Hypothalamus (tissue), 51 donors: ENCODE measurements around the gene SLC16A10.
"Not testable (repeated sequence)": the region's sequence is repeated elsewhere in the genome, so short reads cannot be mapped to it uniquely, and the experiment has no call there.

Experiments
- DNase-seq, 51 donors: peaks; one replicate each; lab custom pipeline; 2025; lab: John Stamatoyannopoulos, UW

SLC16A10 gene, protein sequence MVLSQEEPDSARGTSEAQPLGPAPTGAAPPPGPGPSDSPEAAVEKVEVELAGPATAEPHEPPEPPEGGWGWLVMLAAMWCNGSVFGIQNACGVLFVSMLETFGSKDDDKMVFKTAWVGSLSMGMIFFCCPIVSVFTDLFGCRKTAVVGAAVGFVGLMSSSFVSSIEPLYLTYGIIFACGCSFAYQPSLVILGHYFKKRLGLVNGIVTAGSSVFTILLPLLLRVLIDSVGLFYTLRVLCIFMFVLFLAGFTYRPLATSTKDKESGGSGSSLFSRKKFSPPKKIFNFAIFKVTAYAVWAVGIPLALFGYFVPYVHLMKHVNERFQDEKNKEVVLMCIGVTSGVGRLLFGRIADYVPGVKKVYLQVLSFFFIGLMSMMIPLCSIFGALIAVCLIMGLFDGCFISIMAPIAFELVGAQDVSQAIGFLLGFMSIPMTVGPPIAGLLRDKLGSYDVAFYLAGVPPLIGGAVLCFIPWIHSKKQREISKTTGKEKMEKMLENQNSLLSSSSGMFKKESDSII

DNA sequence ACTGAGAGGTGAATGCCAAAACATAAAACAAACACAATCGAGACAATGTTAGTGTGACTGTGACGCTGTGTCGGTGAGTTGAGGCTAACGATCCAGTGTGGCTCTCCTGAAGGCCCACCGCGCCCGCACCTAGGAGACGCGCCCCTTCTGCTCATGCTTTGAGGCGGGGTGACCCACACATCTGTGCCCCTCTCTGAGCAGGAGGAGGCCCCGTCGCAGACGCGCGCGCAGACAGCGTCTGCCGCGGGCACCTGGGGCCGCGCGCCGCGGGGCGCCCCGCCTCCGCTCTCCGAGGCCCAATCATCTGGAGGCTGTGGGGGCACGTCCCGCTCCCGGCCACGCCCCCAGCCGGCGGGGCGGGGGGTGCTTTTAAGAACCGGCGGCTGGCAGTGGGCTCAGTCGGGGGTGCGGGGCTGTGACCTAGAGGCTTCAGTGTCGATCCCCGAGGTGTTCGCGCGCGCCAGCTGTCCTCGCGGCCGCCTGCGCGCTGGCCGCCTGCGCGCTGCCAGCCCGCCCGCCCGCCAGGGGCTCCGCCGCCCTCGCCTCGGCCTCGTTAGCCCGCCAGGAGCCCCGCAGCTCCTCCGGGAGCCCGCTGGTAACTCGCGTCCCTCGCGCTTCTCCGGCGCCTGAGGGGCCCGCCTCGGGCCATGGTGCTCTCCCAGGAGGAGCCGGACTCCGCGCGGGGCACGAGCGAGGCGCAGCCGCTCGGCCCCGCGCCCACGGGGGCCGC lies at the start of gene SLC16A10:
TSS of gene SLC16A10 (plus strand) at position 398 of the 730 bp plus-strand sequence. CDS start at position 648, 250 bp downstream.
- peak in 40 of 51 donors; percentile 4 to 69 (median 29) for DNase-seq

- DNase-seq = no peak
Measured at GRCh38 chr6:111038534-111039252, 48.6 kb upstream of the SLC16A10 start.

DNA sequence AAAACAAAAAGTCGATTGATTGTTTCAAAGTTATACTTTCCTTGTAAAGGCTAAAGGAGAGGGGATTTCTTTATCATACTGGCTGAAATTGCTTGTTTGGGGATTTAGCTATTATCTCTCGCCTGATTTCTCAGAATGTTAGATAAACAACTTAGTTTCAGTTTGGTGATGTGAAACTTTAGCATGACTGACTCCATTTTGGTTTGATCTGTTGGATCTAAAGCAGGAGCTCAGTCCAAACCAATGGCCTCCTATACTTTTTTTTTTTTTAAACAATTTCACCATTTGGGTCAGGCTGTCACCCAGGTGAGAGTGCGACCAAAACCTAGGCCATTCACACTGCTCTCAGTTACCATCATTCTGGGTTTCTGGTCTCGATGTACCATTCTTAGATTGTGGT lies 45.4 kb upstream of the SLC16A10 start:
- no peak for DNase-seq

DNA sequence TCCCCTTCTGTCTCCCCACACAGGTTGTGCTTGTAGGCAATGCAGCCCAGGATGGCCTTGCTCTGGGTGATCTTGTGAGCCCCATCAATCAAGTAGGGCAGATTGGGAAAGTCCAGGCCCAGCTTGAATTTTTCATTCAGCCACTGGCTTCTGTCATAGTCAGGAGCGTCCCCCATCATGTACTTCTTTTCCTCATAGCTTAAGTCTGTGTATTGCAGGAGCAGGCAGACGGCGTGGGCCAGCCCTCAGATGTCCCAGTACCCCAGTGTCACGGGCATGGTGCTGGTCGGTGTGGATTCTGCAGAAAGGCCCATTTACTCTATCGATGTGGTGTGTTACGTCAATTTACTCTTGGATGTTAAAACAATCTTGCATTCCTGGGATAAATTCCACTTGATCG lies 40.1 kb upstream of the SLC16A10 start:
- DNase-seq = no peak

DNA sequence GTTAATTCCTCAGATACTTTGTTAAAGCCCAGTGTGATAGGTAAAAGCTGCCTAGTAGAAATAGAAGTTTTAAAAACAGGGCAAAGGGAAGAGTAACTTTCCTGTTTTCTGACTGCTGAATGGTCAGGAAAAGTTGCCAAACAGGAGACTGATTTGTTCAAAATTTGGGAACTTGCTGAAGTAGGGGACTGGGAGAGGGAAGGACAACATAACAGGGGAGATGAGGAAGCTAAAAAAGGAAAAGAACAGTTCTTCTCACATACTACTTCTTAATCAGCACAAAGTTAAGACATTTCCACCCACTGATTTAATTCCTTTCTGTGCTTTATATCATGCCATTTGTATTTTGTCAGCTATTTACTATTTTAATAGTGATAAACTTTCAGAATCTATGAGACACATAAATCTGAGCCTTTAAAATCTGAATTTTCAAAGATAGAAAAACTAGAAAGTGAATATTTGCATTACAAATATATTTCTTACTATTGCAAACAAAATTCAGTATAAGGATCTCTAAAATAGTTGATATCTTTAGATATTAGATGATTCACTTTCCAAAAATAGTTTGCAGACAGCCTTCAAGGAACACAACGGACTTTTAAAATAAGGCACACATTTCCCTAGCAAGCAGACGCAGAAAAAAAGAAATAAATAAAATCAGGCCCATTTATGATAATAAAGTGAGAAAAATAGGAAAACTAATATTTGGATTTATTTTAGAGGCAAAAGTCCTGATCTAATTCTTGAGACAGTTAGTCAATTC lies 36.9 kb upstream of the SLC16A10 start:
- DNase-seq = no peak

GRCh38 chr6:111052171-111052570 lies 35.1 kb upstream of the SLC16A10 start:
- no peak for DNase-seq

GRCh38 chr6:111057074-111057752 lies 30.1 kb upstream of the SLC16A10 start:
- peak in 1 of 51 donors; percentile 37 for DNase-seq

GRCh38 chr6:111061508-111061907 lies 25.8 kb upstream of the SLC16A10 start:
- peak in 1 of 51 donors; percentile 6 for DNase-seq

GRCh38 chr6:111061985-111062384 lies 25.3 kb upstream of the SLC16A10 start:
- DNase-seq = not testable (repeated sequence)

DNA sequence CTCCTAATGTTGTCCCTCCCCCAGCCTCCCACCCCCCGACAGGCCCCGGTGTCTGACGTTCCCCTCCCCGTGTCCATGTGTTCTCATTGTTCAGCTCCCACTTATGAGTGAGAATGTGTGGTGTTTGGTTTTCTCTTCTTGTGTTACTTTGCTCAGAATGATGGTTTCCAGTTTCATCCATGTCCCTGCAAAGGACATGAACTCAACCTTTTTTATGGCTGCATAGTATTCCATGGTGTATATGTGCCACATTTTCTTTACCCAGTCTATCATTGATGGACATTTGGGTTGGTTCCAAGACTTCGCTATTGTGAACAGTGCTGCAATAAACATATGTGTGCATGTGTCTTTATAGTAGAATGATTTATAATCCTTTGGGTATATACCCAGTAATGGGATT lies 24.4 kb upstream of the SLC16A10 start:
- not testable (repeated sequence) for DNase-seq

GRCh38 chr6:111068109-111068865 lies 19.0 kb upstream of the SLC16A10 start:
- peak in 1 of 51 donors; percentile 32 for DNase-seq

DNA sequence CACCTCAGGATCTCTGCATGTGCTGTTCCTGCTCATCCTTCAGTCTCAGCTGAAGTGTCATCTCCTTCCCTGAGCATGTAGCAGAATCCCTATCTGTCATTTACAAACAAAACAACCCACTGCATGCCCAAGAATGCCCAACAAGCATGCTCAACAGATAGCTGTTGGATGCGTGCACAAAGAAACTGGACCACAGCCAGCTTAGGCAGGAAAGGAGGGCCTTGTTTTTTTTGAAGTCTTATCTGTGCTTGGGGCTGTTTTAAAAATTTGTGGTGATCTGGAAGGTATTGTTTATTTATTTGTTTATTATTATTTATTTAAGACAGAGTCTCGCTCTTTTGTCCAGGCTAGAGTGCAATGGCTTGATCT lies 18.5 kb upstream of the SLC16A10 start:
- no peak for DNase-seq

GRCh38 chr6:111069382-111070104 lies 17.8 kb upstream of the SLC16A10 start:
- DNase-seq = no peak

DNA sequence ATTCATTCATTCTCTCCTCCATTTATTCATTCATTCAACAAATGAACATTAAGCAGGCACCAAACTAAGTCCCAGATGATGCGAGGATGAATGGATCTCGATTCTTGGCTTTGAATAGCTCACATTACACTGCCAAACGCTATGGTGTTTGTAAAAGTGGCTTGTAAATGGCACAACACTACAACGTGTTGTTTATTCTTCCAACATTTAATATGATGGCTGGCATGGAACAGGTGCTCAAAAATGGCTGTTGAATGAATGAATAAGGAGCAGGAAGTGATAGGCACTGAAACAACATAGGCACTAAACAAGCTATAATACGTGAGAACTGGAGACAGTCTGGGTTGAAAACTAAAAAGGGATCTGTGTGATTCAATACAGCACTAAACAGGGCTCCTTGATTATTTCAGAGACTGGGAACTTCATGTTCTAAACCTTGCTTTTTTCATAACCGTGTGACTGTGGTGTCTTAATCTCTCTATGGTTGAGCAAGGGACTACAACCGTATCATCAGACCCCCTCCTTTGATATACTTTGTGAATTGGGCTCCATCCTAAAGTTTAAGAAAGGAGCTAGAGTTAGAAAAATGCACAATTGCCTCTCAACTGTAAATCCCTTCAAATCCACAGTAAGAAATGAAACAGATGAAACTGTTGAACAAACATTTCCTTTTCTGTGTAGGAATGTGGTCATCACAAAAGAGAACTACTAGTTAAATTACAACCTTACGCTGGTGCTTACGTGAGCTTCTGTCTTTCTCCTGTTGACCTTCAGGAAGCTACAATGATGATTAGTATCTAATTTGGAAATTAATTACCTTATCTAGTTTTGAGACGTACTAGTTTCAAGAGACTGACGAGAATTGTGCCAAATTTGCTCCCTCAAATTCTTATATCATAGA lies 16.9 kb upstream of the SLC16A10 start:
- DNase-seq = no peak

- DNase-seq = no peak
Measured at GRCh38 chr6:111072801-111073360, 14.4 kb upstream of the SLC16A10 start.

- no peak for DNase-seq
Measured at GRCh38 chr6:111074311-111074710, 13.0 kb upstream of the SLC16A10 start.
